T-helper 17 cell (primary cell): ENCODE measurements around the gene RBCK1. TPM values are rescaled to one million over a fixed set of nuclear protein-coding genes. Genes with fewer than 3 reads are reported as not detected.

Experiments
- ATAC-seq: fragments of 150-1000 bp; cut with Tn5 transposase; 2 replicates; pipeline ENCODE4 v1.10.0; 2021; ENCODE audit warnings: mild to moderate bottlenecking, moderate library complexity
- DNase-seq, 3 donors: peaks; one replicate each; pipeline versions ENCODE4 v3.0.0 to v3.0.0-alpha.2; 2020 to 2021
- H3K9me3 ChIP-seq: one replicate; pipeline ENCODE4 v1.7.0; 2013; ENCODE audit warnings: low read length, mild to moderate bottlenecking; ENCODE audit not compliant: control insufficient read depth, poor library complexity, severe bottlenecking
- H3K27ac Mint-ChIP-seq: one replicate; pipeline ENCODE4 v1.8.0; 2022; ENCODE audit warnings: mild to moderate bottlenecking, moderate library complexity, mixed read lengths
- H3K27me3 Mint-ChIP-seq: one replicate; pipeline ENCODE4 v1.8.0; 2022; ENCODE audit warnings: mixed read lengths
- H3K36me3 Mint-ChIP-seq: one replicate; pipeline ENCODE4 v1.8.0; 2022; ENCODE audit warnings: low read depth, mixed read lengths
- H3K4me1 Mint-ChIP-seq: one replicate; pipeline ENCODE4 v1.8.0; 2022; ENCODE audit warnings: mild to moderate bottlenecking, mixed read lengths
- H3K4me3 Mint-ChIP-seq: one replicate; pipeline ENCODE4 v1.8.0; 2022; ENCODE audit warnings: mild to moderate bottlenecking, moderate library complexity, mixed read lengths
- total RNA-seq, 4 donors: library from RNA in 2 of 4; stranded (reverse) in 2 of 4; gene quantifications; one replicate each; pipeline ENCODE4 v1.2.3 and lab custom pipeline; 2022 to 2026

RBCK1 gene
- total RNA-seq, 2 donors from 2014 or later: 62.1 to 72.7 TPM

GRCh38 chr20:434221-434620, 26.1 kb downstream of the RBCK1 start:
- Mint-ChIP-seq H3K27me3 (no peaks in the 10 kb centered on the region), H3K36me3 (peaks cover 4% of the 10 kb centered on the region), H3K4me3 (peak overlapping the region; percentile 62), H3K4me1 (peaks cover 37% of the 10 kb centered on the region), H3K27ac (no peak overlapping the region)
- no peak for ATAC-seq
- no peaks in the 10 kb centered on the region for H3K9me3 ChIP-seq
- DNase-seq: no peak

- Mint-ChIP-seq H3K36me3 (peaks cover 4% of the 10 kb centered on the region), H3K4me3 (peak overlapping the region; percentile 62), H3K27ac (no peak overlapping the region), H3K27me3 (no peaks in the 10 kb centered on the region), H3K4me1 (peaks cover 43% of the 10 kb centered on the region)
- ATAC-seq (no peak), DNase-seq (no peak)
- no peaks in the 10 kb centered on the region for H3K9me3 ChIP-seq
Measured at GRCh38 chr20:434661-435419, 26.7 kb downstream of the RBCK1 start.

DNA sequence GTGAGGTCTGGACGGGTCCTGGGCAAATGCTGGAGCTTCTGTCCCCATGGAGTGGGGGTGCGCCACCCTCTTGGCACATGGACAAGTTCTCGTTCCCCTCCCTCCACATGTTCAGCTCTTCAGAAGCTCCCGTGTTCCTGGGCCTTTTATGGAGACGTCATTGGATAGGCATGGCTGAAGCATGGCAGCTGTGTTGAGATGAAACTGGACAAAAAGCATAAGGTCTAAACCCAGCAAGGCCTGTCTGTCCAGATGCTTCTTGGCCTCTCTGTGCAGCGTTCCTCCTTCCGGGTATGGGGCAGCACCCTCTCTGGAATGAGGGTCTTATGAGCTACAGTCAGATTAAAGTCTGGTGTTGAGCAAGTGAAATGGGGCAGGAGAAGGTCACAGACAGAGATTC, 27.5 kb downstream of the RBCK1 start:
- Mint-ChIP-seq H3K27ac (peak overlapping the region; percentile 8), H3K27me3 (no peaks in the 10 kb centered on the region), H3K4me1 (peaks cover 47% of the 10 kb centered on the region), H3K4me3 (no peak overlapping the region), H3K36me3 (peaks cover 2% of the 10 kb centered on the region)
- DNase-seq (no peak), ATAC-seq (no peak)
- H3K9me3 ChIP-seq: no peaks in the 10 kb centered on the region

DNA sequence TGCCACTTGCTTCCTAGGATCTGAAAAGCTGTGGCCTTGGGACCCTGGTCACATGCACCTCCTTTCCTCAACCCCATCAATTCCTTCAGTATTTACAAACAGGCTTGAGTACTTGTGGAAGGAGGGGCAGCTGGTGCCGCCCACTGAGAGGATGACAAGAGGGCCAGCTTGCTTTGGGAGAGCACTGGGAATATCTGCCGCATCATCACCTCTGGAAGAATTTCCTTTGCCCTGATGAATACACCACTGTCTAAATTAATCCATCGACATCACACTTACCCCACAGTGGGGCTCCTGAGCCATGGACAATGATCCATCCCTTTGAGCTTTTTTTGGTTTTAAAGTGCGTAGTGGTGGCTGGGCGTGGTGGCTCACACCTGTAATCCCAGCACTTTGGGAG, 28.4 kb downstream of the RBCK1 start:
- no peak overlapping the region for H3K27ac Mint-ChIP-seq
- no peaks in the 10 kb centered on the region for H3K27me3 Mint-ChIP-seq
- no peak overlapping the region for H3K4me3 Mint-ChIP-seq
- no peaks in the 10 kb centered on the region for H3K9me3 ChIP-seq
- ATAC-seq (no peak), DNase-seq (no peak)
- peaks cover 2% of the 10 kb centered on the region for H3K36me3 Mint-ChIP-seq
- peaks cover 47% of the 10 kb centered on the region for H3K4me1 Mint-ChIP-seq

DNA sequence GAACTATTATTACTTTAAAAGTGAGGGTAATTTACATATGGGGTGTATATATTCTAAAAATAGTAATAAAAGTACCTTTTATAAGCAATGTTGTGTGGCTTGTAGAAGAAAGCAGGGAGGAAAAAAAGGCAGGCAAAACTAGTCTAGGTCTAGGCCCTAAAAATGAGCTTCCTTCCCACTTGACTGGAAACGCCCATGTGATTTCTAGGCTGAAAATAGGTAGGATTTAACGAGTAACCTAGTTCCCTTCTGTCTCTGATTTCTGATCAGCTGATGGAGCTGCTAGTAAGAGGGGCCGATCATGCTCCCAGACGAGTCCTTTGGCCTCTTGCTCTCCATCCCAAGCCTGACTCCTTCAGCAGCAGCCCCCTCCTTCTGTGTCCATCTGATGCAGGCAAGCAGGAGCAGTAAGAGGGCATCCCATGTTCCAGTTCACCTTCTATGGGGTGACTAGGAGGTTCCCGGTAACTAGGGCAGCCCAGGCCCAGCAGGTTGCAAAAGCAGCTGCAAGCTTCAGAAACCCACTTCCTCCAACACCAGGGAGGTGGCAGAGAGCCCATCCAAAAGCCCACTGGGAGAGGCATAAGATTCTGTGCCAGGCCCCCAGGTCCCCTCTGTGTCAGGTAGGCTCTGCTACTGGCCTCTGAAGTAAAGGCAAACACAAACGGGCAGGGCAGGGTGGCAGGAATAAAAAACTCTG, 29.8 kb downstream of the RBCK1 start:
- DNase-seq (no peak), ATAC-seq (peak; percentile 6)
- Mint-ChIP-seq H3K27me3 (no peaks in the 10 kb centered on the region), H3K4me3 (peak overlapping the region; percentile 88), H3K4me1 (peaks cover 48% of the 10 kb centered on the region), H3K36me3 (peaks cover 4% of the 10 kb centered on the region), H3K27ac (peak overlapping the region; percentile 84)
- H3K9me3 ChIP-seq: no peaks in the 10 kb centered on the region

DNA sequence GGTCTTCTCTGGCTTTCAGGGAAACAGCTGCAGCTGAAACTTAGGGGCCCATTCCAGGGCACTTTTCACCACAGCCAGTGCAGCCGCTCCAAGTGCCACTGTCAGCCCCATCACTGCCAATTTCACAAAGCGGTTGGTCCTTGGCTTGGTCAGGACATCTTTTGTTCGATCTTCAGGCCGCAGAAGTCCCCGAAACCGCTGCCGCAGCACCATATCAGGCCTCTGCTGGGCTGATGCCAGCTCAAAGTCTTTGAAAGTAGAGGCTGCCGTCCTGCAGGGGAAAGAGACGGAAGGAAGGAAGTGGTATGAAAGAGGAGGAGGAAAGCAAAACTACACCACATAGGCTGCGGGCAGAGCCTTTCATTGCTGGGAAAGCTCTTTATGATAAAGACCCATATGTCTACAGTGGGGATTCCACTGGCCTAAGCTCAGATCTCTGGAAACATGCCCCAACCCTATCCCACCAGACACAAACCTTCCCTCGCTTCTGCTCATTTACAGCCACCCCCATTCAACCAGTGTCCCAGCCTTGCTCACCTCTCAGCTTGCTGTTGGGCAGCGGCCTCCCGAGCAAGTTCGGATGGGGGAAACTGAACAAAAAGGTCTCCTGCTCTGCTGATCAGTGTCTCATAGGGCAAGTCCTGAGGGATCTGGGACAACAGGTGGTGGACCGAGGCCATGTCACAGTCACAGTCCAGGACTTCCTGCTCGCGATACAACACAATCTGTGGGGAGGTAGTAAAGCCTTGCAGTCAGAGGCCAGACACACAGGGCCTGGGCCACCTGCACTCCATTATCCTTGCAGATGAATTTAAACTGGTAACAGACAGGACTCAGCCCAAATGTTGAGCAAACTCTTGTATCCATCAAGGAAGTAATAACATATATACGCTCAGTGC, 30.7 kb downstream of the RBCK1 start:
- no peaks in the 10 kb centered on the region for H3K27me3 Mint-ChIP-seq
- peaks cover 43% of the 10 kb centered on the region for H3K4me1 Mint-ChIP-seq
- H3K4me3 Mint-ChIP-seq: peak overlapping the region; percentile 88
- H3K9me3 ChIP-seq: no peaks in the 10 kb centered on the region
- ATAC-seq (peak; percentile 92), DNase-seq (peak; percentile 29 to 48 (median 47))
- peak overlapping the region; percentile 84 for H3K27ac Mint-ChIP-seq
- peaks cover 4% of the 10 kb centered on the region for H3K36me3 Mint-ChIP-seq

- H3K4me1 Mint-ChIP-seq: peaks cover 36% of the 10 kb centered on the region
- H3K4me3 Mint-ChIP-seq: peak overlapping the region; percentile 19
- no peak overlapping the region for H3K27ac Mint-ChIP-seq
- no peak for ATAC-seq
- DNase-seq: no peak
- peaks cover 4% of the 10 kb centered on the region for H3K36me3 Mint-ChIP-seq
- H3K27me3 Mint-ChIP-seq: no peaks in the 10 kb centered on the region
- H3K9me3 ChIP-seq: no peaks in the 10 kb centered on the region
Measured at GRCh38 chr20:440148-440547, 32.0 kb downstream of the RBCK1 start.

DNA sequence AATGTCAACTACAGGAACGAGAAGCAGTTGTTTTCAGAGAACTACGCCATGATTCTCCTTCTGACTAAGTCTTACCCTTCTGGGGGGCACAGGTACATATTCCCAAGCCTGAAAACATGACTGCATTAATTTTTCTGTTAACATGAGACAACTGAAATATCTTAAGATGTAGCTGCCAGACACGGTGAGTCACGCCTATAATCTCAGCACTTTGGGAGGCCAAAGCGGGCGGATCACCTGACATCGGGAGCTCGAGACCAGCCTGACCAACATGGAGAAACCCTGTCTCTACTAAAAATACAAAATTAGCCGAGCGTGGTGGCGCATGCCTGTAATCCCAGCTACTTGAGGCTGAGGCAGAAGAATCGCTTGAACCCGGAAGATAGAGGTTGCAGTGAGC, 32.5 kb downstream of the RBCK1 start:
- Mint-ChIP-seq H3K27me3 (no peaks in the 10 kb centered on the region), H3K4me3 (no peak overlapping the region), H3K36me3 (peaks cover 4% of the 10 kb centered on the region), H3K27ac (no peak overlapping the region), H3K4me1 (peaks cover 36% of the 10 kb centered on the region)
- H3K9me3 ChIP-seq: no peaks in the 10 kb centered on the region
- DNase-seq (no peak), ATAC-seq (no peak)

GRCh38 chr20:443223-443775, 35.2 kb downstream of the RBCK1 start:
- ATAC-seq: no peak

GRCh38 chr20:444117-444516, 36.0 kb downstream of the RBCK1 start:
- Mint-ChIP-seq H3K27ac (no peak overlapping the region), H3K4me3 (no peak overlapping the region), H3K36me3 (peaks cover 4% of the 10 kb centered on the region), H3K4me1 (peaks cover 18% of the 10 kb centered on the region), H3K27me3 (no peaks in the 10 kb centered on the region)
- DNase-seq (no peak), ATAC-seq (no peak)
- H3K9me3 ChIP-seq: no peaks in the 10 kb centered on the region

More at GRCh38 chr20:443223-443775, 35.2 kb downstream of the RBCK1 start:
- H3K36me3 Mint-ChIP-seq: peaks cover 4% of the 10 kb centered on the region
- peak overlapping the region; percentile 41 for H3K4me3 Mint-ChIP-seq
- no peaks in the 10 kb centered on the region for H3K9me3 ChIP-seq
- H3K27ac Mint-ChIP-seq: no peak overlapping the region
- H3K4me1 Mint-ChIP-seq: peaks cover 26% of the 10 kb centered on the region
- H3K27me3 Mint-ChIP-seq: no peaks in the 10 kb centered on the region
- no peak for DNase-seq

- H3K36me3 Mint-ChIP-seq: peaks cover 4% of the 10 kb centered on the region
- no peaks in the 10 kb centered on the region for H3K9me3 ChIP-seq
- H3K27ac Mint-ChIP-seq: no peak overlapping the region
- H3K27me3 Mint-ChIP-seq: no peaks in the 10 kb centered on the region
- H3K4me3 Mint-ChIP-seq: no peak overlapping the region
- DNase-seq: no peak
- ATAC-seq: no peak
- H3K4me1 Mint-ChIP-seq: peaks cover 13% of the 10 kb centered on the region
Measured at GRCh38 chr20:444862-445426, 36.8 kb downstream of the RBCK1 start.

GRCh38 chr20:445514-446336, 37.6 kb downstream of the RBCK1 start:
- ATAC-seq (no peak), DNase-seq (no peak)
- no peaks in the 10 kb centered on the region for H3K9me3 ChIP-seq
- Mint-ChIP-seq H3K4me3 (no peak overlapping the region), H3K27ac (no peak overlapping the region), H3K36me3 (peaks cover 4% of the 10 kb centered on the region), H3K4me1 (peaks cover 11% of the 10 kb centered on the region), H3K27me3 (no peaks in the 10 kb centered on the region)
